HG02943 (cell line): ENCODE results near the gene NHS.

Experiments
- ATAC-seq: cut with Tn5 transposase; IDR thresholded peaks from one replicate; pipeline ENCODE4 v1.9.1; 2021; ENCODE audit warnings: mild to moderate bottlenecking, low read depth, moderate library complexity; ENCODE audit not compliant: unreplicated experiment

NHS gene

GRCh38 chrX:17654116-17654515 lies 279.1 kb downstream of the NHS start:
- ATAC-seq: no peak

- ATAC-seq: no peak
Measured at GRCh38 chrX:17655211-17656034, 280.4 kb downstream of the NHS start.

GRCh38 chrX:17656035-17656418 lies 281.0 kb downstream of the NHS start:
- no peak for ATAC-seq

- no peak for ATAC-seq
Measured at GRCh38 chrX:17656556-17656955, 281.6 kb downstream of the NHS start.

- ATAC-seq: no peak
Measured at GRCh38 chrX:17662391-17662790, 287.4 kb downstream of the NHS start.

- ATAC-seq: no peak
Measured at GRCh38 chrX:17668929-17669328, 293.9 kb downstream of the NHS start.

- no peak for ATAC-seq
Measured at GRCh38 chrX:17669458-17669857, 294.5 kb downstream of the NHS start.

- no peak for ATAC-seq
Measured at GRCh38 chrX:17669891-17670290, 294.9 kb downstream of the NHS start.

- no peak for ATAC-seq
Measured at GRCh38 chrX:17670874-17671273, 295.9 kb downstream of the NHS start.

GRCh38 chrX:17674601-17675000 lies 299.6 kb downstream of the NHS start:
- no peak for ATAC-seq

GRCh38 chrX:17679261-17679660 lies 304.3 kb downstream of the NHS start:
- ATAC-seq: no peak

- ATAC-seq: no peak
Measured at GRCh38 chrX:17679820-17680219, 304.8 kb downstream of the NHS start.

- no peak for ATAC-seq
Measured at GRCh38 chrX:17680732-17681413, 305.9 kb downstream of the NHS start.

GRCh38 chrX:17682259-17682658 lies 307.3 kb downstream of the NHS start:
- ATAC-seq: no peak

GRCh38 chrX:17685026-17685425 lies 310.0 kb downstream of the NHS start:
- no peak for ATAC-seq

- ATAC-seq: no peak
Measured at GRCh38 chrX:17687648-17688047, 312.6 kb downstream of the NHS start.

GRCh38 chrX:17689971-17690409 lies 315.0 kb downstream of the NHS start:
- ATAC-seq: no peak

- ATAC-seq: no peak
Measured at GRCh38 chrX:17692709-17693346, 317.8 kb downstream of the NHS start.

GRCh38 chrX:17697191-17697590 lies 322.2 kb downstream of the NHS start:
- ATAC-seq: no peak

GRCh38 chrX:17700976-17701375 lies 326.0 kb downstream of the NHS start:
- ATAC-seq: no peak

GRCh38 chrX:17703201-17703600 lies 328.2 kb downstream of the NHS start:
- no peak for ATAC-seq
